ENCODE results near the gene ATP6V1G3.

The ATP6V1G3 gene

DNA sequence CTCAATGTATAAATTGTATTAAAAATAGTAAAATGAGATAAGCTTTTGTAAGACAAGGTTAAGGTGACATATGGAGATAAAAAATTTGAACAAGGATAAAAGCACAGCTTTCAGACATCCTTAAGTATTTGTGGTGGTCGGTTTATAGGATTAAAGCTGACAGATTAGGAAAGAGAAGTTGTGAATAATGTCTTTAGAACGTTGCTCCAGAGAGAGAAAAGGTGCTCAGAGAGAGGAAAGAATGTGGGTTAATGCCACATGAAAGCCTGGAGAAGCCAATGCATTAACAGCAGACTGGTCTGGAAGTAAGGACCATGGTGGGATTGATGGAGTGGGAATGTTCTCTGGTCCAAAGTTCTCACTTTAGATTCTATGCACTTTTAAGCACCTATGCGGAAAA is 44.8 kb downstream of the ATP6V1G3 start:
- H3K36me3 ChIP-seq (ENCODE audit: control insufficient read depth in 1 of 2, insufficient read depth in 2 of 2, low read length in 2 of 2) = no peaks in the 10 kb centered on the region
- no peaks in the 10 kb centered on the region for H3K27me3 ChIP-seq (ENCODE audit: low read depth, low read length)
- no peaks in the 10 kb centered on the region for H3K4me1 ChIP-seq (ENCODE audit: control insufficient read depth in 1 of 2, insufficient read depth in 2 of 2, low read length in 2 of 2)
- H3K9me3 ChIP-seq (ENCODE audit: control insufficient read depth in 1 of 2, low read length in 2 of 2) = no peaks in the 10 kb centered on the region
- no peak overlapping the region for H3K27ac ChIP-seq (ENCODE audit: low read length)
- H3K4me3 ChIP-seq (ENCODE audit: low read depth in 1 of 2, low read length in 2 of 2) = no peak overlapping the region

GRCh38 chr1:198494658-198495103 is 45.8 kb downstream of the ATP6V1G3 start:
- Histone ChIP-seq H3K27me3 (ENCODE audit: low read depth, low read length) (no peaks in the 10 kb centered on the region), H3K9me3 (ENCODE audit: control insufficient read depth in 1 of 2, low read length in 2 of 2) (no peaks in the 10 kb centered on the region)

GRCh38 chr1:198494139-198494538 is 46.3 kb downstream of the ATP6V1G3 start:
- no peaks in the 10 kb centered on the region for H3K9me3 ChIP-seq (ENCODE audit: control insufficient read depth in 1 of 2, low read length in 2 of 2)
- H3K4me3 ChIP-seq (ENCODE audit: low read depth in 1 of 2, low read length in 2 of 2) = no peak overlapping the region
- H3K4me1 ChIP-seq (ENCODE audit: control insufficient read depth in 1 of 2, insufficient read depth in 2 of 2, low read length in 2 of 2) = no peaks in the 10 kb centered on the region
- H3K27ac ChIP-seq (ENCODE audit: low read length) = no peak overlapping the region
- no peaks in the 10 kb centered on the region for H3K27me3 ChIP-seq (ENCODE audit: low read depth, low read length)
- H3K36me3 ChIP-seq (ENCODE audit: control insufficient read depth in 1 of 2, insufficient read depth in 2 of 2, low read length in 2 of 2) = no peaks in the 10 kb centered on the region

More at GRCh38 chr1:198494658-198495103, 45.8 kb downstream of the ATP6V1G3 start:
- Histone ChIP-seq H3K4me1 (ENCODE audit: control insufficient read depth in 1 of 2, insufficient read depth in 2 of 2, low read length in 2 of 2) (no peaks in the 10 kb centered on the region), H3K36me3 (ENCODE audit: control insufficient read depth in 1 of 2, insufficient read depth in 2 of 2, low read length in 2 of 2) (no peaks in the 10 kb centered on the region), H3K27ac (ENCODE audit: low read length) (no peak overlapping the region), H3K4me3 (ENCODE audit: low read depth in 1 of 2, low read length in 2 of 2) (no peak overlapping the region)

GRCh38 chr1:198493329-198493728 is 47.2 kb downstream of the ATP6V1G3 start:
- Histone ChIP-seq H3K9me3 (ENCODE audit: control insufficient read depth in 1 of 2, low read length in 2 of 2) (no peaks in the 10 kb centered on the region), H3K27ac (ENCODE audit: low read length) (no peak overlapping the region), H3K36me3 (ENCODE audit: control insufficient read depth in 1 of 2, insufficient read depth in 2 of 2, low read length in 2 of 2) (no peaks in the 10 kb centered on the region), H3K4me3 (ENCODE audit: low read depth in 1 of 2, low read length in 2 of 2) (no peak overlapping the region), H3K27me3 (ENCODE audit: low read depth, low read length) (no peaks in the 10 kb centered on the region), H3K4me1 (ENCODE audit: control insufficient read depth in 1 of 2, insufficient read depth in 2 of 2, low read length in 2 of 2) (no peaks in the 10 kb centered on the region)

- Histone ChIP-seq H3K9me3 (ENCODE audit: control insufficient read depth in 1 of 2, low read length in 2 of 2) (no peaks in the 10 kb centered on the region), H3K4me3 (ENCODE audit: low read depth in 1 of 2, low read length in 2 of 2) (no peak overlapping the region), H3K27ac (ENCODE audit: low read length) (no peak overlapping the region), H3K36me3 (ENCODE audit: control insufficient read depth in 1 of 2, insufficient read depth in 2 of 2, low read length in 2 of 2) (no peaks in the 10 kb centered on the region), H3K27me3 (ENCODE audit: low read depth, low read length) (no peaks in the 10 kb centered on the region), H3K4me1 (ENCODE audit: control insufficient read depth in 1 of 2, insufficient read depth in 2 of 2, low read length in 2 of 2) (no peaks in the 10 kb centered on the region)
Observed at GRCh38 chr1:198492872-198493271, 47.6 kb downstream of the ATP6V1G3 start.

- no peaks in the 10 kb centered on the region for H3K27me3 ChIP-seq (ENCODE audit: low read depth, low read length)
- no peaks in the 10 kb centered on the region for H3K4me1 ChIP-seq (ENCODE audit: control insufficient read depth in 1 of 2, insufficient read depth in 2 of 2, low read length in 2 of 2)
- no peak overlapping the region for H3K27ac ChIP-seq (ENCODE audit: low read length)
- H3K36me3 ChIP-seq (ENCODE audit: control insufficient read depth in 1 of 2, insufficient read depth in 2 of 2, low read length in 2 of 2) = no peaks in the 10 kb centered on the region
- no peaks in the 10 kb centered on the region for H3K9me3 ChIP-seq (ENCODE audit: control insufficient read depth in 1 of 2, low read length in 2 of 2)
- H3K4me3 ChIP-seq (ENCODE audit: low read depth in 1 of 2, low read length in 2 of 2) = no peak overlapping the region
Observed at GRCh38 chr1:198491596-198491995, 48.9 kb downstream of the ATP6V1G3 start.

GRCh38 chr1:198491028-198491427 is 49.5 kb downstream of the ATP6V1G3 start:
- H3K27ac ChIP-seq (ENCODE audit: low read length) = no peak overlapping the region

GRCh38 chr1:198490224-198490623 is 50.3 kb downstream of the ATP6V1G3 start:
- H3K27me3 ChIP-seq (ENCODE audit: low read depth, low read length) = no peaks in the 10 kb centered on the region
- H3K9me3 ChIP-seq (ENCODE audit: control insufficient read depth in 1 of 2, low read length in 2 of 2) = no peaks in the 10 kb centered on the region
- no peak overlapping the region for H3K27ac ChIP-seq (ENCODE audit: low read length)
- H3K36me3 ChIP-seq (ENCODE audit: control insufficient read depth in 1 of 2, insufficient read depth in 2 of 2, low read length in 2 of 2) = no peaks in the 10 kb centered on the region
- H3K4me1 ChIP-seq (ENCODE audit: control insufficient read depth in 1 of 2, insufficient read depth in 2 of 2, low read length in 2 of 2) = no peaks in the 10 kb centered on the region
- no peak overlapping the region for H3K4me3 ChIP-seq (ENCODE audit: low read depth in 1 of 2, low read length in 2 of 2)

More at GRCh38 chr1:198491028-198491427, 49.5 kb downstream of the ATP6V1G3 start:
- H3K9me3 ChIP-seq (ENCODE audit: control insufficient read depth in 1 of 2, low read length in 2 of 2) = no peaks in the 10 kb centered on the region
- no peaks in the 10 kb centered on the region for H3K27me3 ChIP-seq (ENCODE audit: low read depth, low read length)
- H3K4me3 ChIP-seq (ENCODE audit: low read depth in 1 of 2, low read length in 2 of 2) = no peak overlapping the region
- no peaks in the 10 kb centered on the region for H3K4me1 ChIP-seq (ENCODE audit: control insufficient read depth in 1 of 2, insufficient read depth in 2 of 2, low read length in 2 of 2)
- no peaks in the 10 kb centered on the region for H3K36me3 ChIP-seq (ENCODE audit: control insufficient read depth in 1 of 2, insufficient read depth in 2 of 2, low read length in 2 of 2)

DNA sequence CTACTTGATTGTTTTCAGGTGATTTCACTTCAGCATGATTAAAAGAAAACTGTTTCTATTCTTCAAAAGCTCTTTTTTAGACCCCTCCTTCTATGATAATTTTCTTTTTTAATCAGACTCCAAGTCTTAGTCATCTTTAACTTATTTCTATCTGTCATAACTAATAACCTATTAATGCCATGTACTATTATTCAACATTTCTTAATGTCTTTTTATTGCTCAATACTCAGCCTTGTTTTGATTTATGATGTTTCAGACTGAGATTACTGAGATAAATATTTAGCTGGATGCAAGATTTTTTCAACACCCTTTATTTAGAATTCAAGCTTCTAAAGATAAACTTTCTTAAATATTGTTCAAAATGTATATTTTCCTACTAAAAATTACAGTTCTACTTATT is 53.6 kb downstream of the ATP6V1G3 start:
- Histone ChIP-seq H3K4me1 (ENCODE audit: control insufficient read depth in 1 of 2, insufficient read depth in 2 of 2, low read length in 2 of 2) (no peaks in the 10 kb centered on the region), H3K36me3 (ENCODE audit: control insufficient read depth in 1 of 2, insufficient read depth in 2 of 2, low read length in 2 of 2) (no peaks in the 10 kb centered on the region), H3K27me3 (ENCODE audit: low read depth, low read length) (no peaks in the 10 kb centered on the region), H3K27ac (ENCODE audit: low read length) (no peak overlapping the region), H3K4me3 (ENCODE audit: low read depth in 1 of 2, low read length in 2 of 2) (no peak overlapping the region), H3K9me3 (ENCODE audit: control insufficient read depth in 1 of 2, low read length in 2 of 2) (no peaks in the 10 kb centered on the region)

DNA sequence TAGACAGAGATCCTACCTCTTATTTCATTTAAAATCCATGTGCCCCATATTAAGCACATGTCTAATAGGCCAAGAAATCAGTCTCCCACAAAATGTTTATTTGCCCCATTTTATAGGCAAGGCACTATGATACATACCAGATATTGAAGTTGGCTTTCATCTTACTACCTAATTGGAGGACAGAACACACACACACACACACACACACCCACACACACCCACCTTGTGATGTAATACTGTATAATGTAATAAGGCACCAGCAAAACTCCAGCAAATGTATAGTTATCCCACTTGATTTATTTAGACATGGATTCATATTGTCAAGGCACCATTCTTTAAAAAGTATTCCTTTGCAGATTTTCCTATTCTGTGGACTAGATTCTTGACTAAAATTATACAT is 56.8 kb downstream of the ATP6V1G3 start:
- H3K9me3 ChIP-seq (ENCODE audit: control insufficient read depth in 1 of 2, low read length in 2 of 2) = no peaks in the 10 kb centered on the region
- H3K4me3 ChIP-seq (ENCODE audit: low read depth in 1 of 2, low read length in 2 of 2) = no peak overlapping the region
- H3K27me3 ChIP-seq (ENCODE audit: low read depth, low read length) = no peaks in the 10 kb centered on the region
- no peaks in the 10 kb centered on the region for H3K36me3 ChIP-seq (ENCODE audit: control insufficient read depth in 1 of 2, insufficient read depth in 2 of 2, low read length in 2 of 2)
- H3K27ac ChIP-seq (ENCODE audit: low read length) = no peak overlapping the region
- H3K4me1 ChIP-seq (ENCODE audit: control insufficient read depth in 1 of 2, insufficient read depth in 2 of 2, low read length in 2 of 2) = no peaks in the 10 kb centered on the region

GRCh38 chr1:198483006-198483405 is 57.5 kb downstream of the ATP6V1G3 start:
- Histone ChIP-seq H3K4me3 (ENCODE audit: low read depth in 1 of 2, low read length in 2 of 2) (no peak overlapping the region), H3K27me3 (ENCODE audit: low read depth, low read length) (no peaks in the 10 kb centered on the region), H3K36me3 (ENCODE audit: control insufficient read depth in 1 of 2, insufficient read depth in 2 of 2, low read length in 2 of 2) (no peaks in the 10 kb centered on the region), H3K4me1 (ENCODE audit: control insufficient read depth in 1 of 2, insufficient read depth in 2 of 2, low read length in 2 of 2) (no peaks in the 10 kb centered on the region), H3K9me3 (ENCODE audit: control insufficient read depth in 1 of 2, low read length in 2 of 2) (no peaks in the 10 kb centered on the region), H3K27ac (ENCODE audit: low read length) (no peak overlapping the region)

DNA sequence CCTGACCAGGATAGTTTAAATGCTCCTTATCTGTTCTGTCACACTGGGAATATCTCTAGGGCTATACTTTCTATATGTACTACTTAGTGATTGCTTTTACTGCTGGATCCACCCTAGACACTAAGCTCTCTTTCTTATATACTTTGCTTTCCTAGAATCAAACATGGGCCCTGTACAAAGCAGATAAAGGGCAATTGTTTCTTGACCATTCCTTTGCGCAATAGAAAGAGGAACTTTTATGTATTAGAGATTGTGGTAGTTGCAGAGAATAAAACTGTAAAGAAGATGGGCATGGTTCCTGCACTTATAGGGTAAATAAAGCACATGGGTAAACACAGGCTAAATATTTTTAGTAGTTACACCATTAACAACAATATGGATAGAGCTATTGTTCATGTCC is 58.8 kb downstream of the ATP6V1G3 start:
- H3K36me3 ChIP-seq (ENCODE audit: control insufficient read depth in 1 of 2, insufficient read depth in 2 of 2, low read length in 2 of 2) = no peaks in the 10 kb centered on the region
- H3K27ac ChIP-seq (ENCODE audit: low read length) = no peak overlapping the region
- no peaks in the 10 kb centered on the region for H3K4me1 ChIP-seq (ENCODE audit: control insufficient read depth in 1 of 2, insufficient read depth in 2 of 2, low read length in 2 of 2)
- no peak overlapping the region for H3K4me3 ChIP-seq (ENCODE audit: low read depth in 1 of 2, low read length in 2 of 2)
- H3K27me3 ChIP-seq (ENCODE audit: low read depth, low read length) = no peaks in the 10 kb centered on the region
- H3K9me3 ChIP-seq (ENCODE audit: control insufficient read depth in 1 of 2, low read length in 2 of 2) = no peaks in the 10 kb centered on the region
